Lower lobe of right lung (tissue), 2 donors: ENCODE results near the gene SMIM35. TPM values are rescaled to one million over a fixed set of nuclear protein-coding genes. Genes with fewer than 3 reads are reported as not detected.

Experiments
- ATAC-seq, 2 donors: fragments of 200-7000 bp; cut with Tn5 transposase; one replicate each; pipeline ENCODE4 v1.9.1; 2020 to 2022; ENCODE audit warnings: mild to moderate bottlenecking in 2 of 2, moderate library complexity in 2 of 2
- DNase-seq: peaks from one replicate; pipeline ENCODE4 v3.0.0-alpha.2; 2020
- H3K27ac ChIP-seq: fragments of 200-600 bp; one replicate; pipeline ENCODE4 v1.8.0; 2022
- H3K27me3 ChIP-seq: fragments of 200-600 bp; one replicate; pipeline ENCODE4 v1.8.0; 2022; ENCODE audit warnings: low read depth
- H3K36me3 ChIP-seq: fragments of 200-600 bp; one replicate; pipeline ENCODE4 v1.8.0; 2022; ENCODE audit warnings: mild to moderate bottlenecking
- H3K4me1 ChIP-seq: fragments of 200-600 bp; one replicate; pipeline ENCODE4 v1.8.0; 2022
- H3K4me3 ChIP-seq: fragments of 200-600 bp; one replicate; pipeline ENCODE4 v1.8.0; 2022; ENCODE audit warnings: mild to moderate bottlenecking
- H3K9me3 ChIP-seq: fragments of 200-600 bp; one replicate; pipeline ENCODE4 v1.8.0; 2022
- CTCF ChIP-seq: fragments of 200-600 bp; IDR thresholded peaks from one replicate; pipeline ENCODE4 v1.8.0; 2022; ENCODE audit warnings: antibody characterized with exemption, mild to moderate bottlenecking
- intact Hi-C: fragments of 100-400 bp; cut with DNase I; formaldehyde crosslinking; loops from one replicate; pipeline ENCODE4 v1.11.0; 2022
- total RNA-seq: library from RNA; stranded (reverse); fragmentation: NEBNext Ultra II Directional; extraction: Animal tissue kit (Norgen Biotek cat#: 25700); gene quantifications from one replicate; pipeline ENCODE4 v1.2.1, GENCODE V29; 2021
- donor health status: DM: no; HTN: yes; CAD: no; lungs with severe emphysema.

Gene SMIM35
- total RNA-seq, 1 donor from 2014 or later: not detected

GRCh38 chr11:117999354-117999993 is 87.3 kb downstream of the SMIM35 start:
- intact Hi-C loops: no loop called here
- Histone ChIP-seq H3K4me3 (no peak overlapping the region), H3K9me3 (no peaks in the 10 kb centered on the region), H3K27me3 (no peaks in the 10 kb centered on the region), H3K4me1 (peaks cover 37% of the 10 kb centered on the region), H3K27ac (no peak overlapping the region), H3K36me3 (peaks cover 41% of the 10 kb centered on the region)
- TF ChIP-seq CTCF: no peak
- DNase-seq (no peak), ATAC-seq (no peak)

- peaks cover 44% of the 10 kb centered on the region for H3K36me3 ChIP-seq
- H3K4me1 ChIP-seq: peaks cover 42% of the 10 kb centered on the region
- ATAC-seq (no peak), DNase-seq (no peak)
- intact Hi-C loops: no loop called here
- no peaks in the 10 kb centered on the region for H3K9me3 ChIP-seq
- no peak overlapping the region for H3K27ac ChIP-seq
- no peaks in the 10 kb centered on the region for H3K27me3 ChIP-seq
- no peak overlapping the region for H3K4me3 ChIP-seq
- TF ChIP-seq CTCF: no peak
Measured at GRCh38 chr11:117998664-117999353, 88.0 kb downstream of the SMIM35 start.

GRCh38 chr11:117997823-117998579 is 88.8 kb downstream of the SMIM35 start:
- no peak overlapping the region for H3K27ac ChIP-seq
- H3K9me3 ChIP-seq: no peaks in the 10 kb centered on the region
- no peak overlapping the region for H3K4me3 ChIP-seq
- peaks cover 52% of the 10 kb centered on the region for H3K36me3 ChIP-seq
- H3K4me1 ChIP-seq: peaks cover 42% of the 10 kb centered on the region
- DNase-seq: peak; percentile 14
- TF ChIP-seq CTCF: no peak
- H3K27me3 ChIP-seq: no peaks in the 10 kb centered on the region
- no peak for ATAC-seq
- intact Hi-C loops: no loop called here

GRCh38 chr11:117997406-117997805 is 89.4 kb downstream of the SMIM35 start:
- no peaks in the 10 kb centered on the region for H3K27me3 ChIP-seq
- peaks cover 57% of the 10 kb centered on the region for H3K36me3 ChIP-seq
- peaks cover 42% of the 10 kb centered on the region for H3K4me1 ChIP-seq
- H3K27ac ChIP-seq: no peak overlapping the region
- intact Hi-C loops: no loop called here
- no peaks in the 10 kb centered on the region for H3K9me3 ChIP-seq
- DNase-seq (no peak), ATAC-seq (no peak)
- no peak overlapping the region for H3K4me3 ChIP-seq
- no peak for TF ChIP-seq CTCF

- peaks cover 62% of the 10 kb centered on the region for H3K36me3 ChIP-seq
- H3K4me1 ChIP-seq: peaks cover 36% of the 10 kb centered on the region
- intact Hi-C loops: no loop called here
- H3K9me3 ChIP-seq: no peaks in the 10 kb centered on the region
- DNase-seq (no peak), ATAC-seq (no peak)
- no peaks in the 10 kb centered on the region for H3K27me3 ChIP-seq
- no peak overlapping the region for H3K4me3 ChIP-seq
- TF ChIP-seq CTCF: no peak
- no peak overlapping the region for H3K27ac ChIP-seq
Measured at GRCh38 chr11:117996058-117996457, 90.7 kb downstream of the SMIM35 start.
